ENCODE data around the gene GATA6.

- TF ChIP-seq EZH2 (IDR thresholded peaks at IDR 0.05; ENCODE audit: low read depth, unreplicated experiment) = no peak
- TF ChIP-seq POLR2AphosphoS5 (IDR thresholded peaks at IDR 0.05; ENCODE audit: low read depth) = no peak
- no peak for TF ChIP-seq CTCF (conservative IDR thresholded peaks at IDR 0.05; ENCODE audit: low read depth in 2 of 2)
These were observed 37.8 kb downstream of the GATA6 start for GRCh38 chr18:22207021-22207758.
